K562 treated with DMSO at 1 percent for 4 hours (cell line): Measurements from ENCODE around the gene GOLGA6L4. TPM values are rescaled to one million over a fixed set of nuclear protein-coding genes. Genes with fewer than 3 reads are reported as not detected.

Experiments
- total RNA-seq: library from RNA; unstranded; fragments of 300-600 nt; gene quantifications from 2 replicates; pipeline ENCODE4 v1.2.3, GENCODE V29; 2022; ENCODE audit not compliant: insufficient read depth

Gene GOLGA6L4
- 0.79 TPM in 1 of 2 replicates, not detected in the other for total RNA-seq

GRCh38 chr15:84235573-84235972, at the start of gene GOLGA6L4:
GOLGA6L4 (plus strand) TSS chr15:84235773; CDS start chr15:84235835, 62 bp downstream.

